MM.1S (cell line): ENCODE results near the gene UQCC2.

Experiments
- CTCF ChIP-seq: fragments of 300-600 bp; sonication (generic); IDR thresholded peaks from 2 replicates; pipeline ENCODE4 v1.5.1; 2016; ENCODE audit warnings: antibody characterized with exemption, low read length, mixed read lengths
- EZH2 ChIP-seq: fragments of 300-600 bp; sonication (generic); optimal IDR thresholded peaks from 2 replicates; pipeline ENCODE3; 2017; ENCODE audit warnings: low read depth, mild to moderate bottlenecking, antibody characterized with exemption, low read length, mixed read lengths

GRCh38 chr6:33728438-33728837 is 16.9 kb upstream of the UQCC2 start:
- TF ChIP-seq CTCF (no peak), EZH2 (no peak)
